HG02870 (cell line): ENCODE data around the gene LGALS4.
A peak's percentile ranks its signal among the peaks of the same experiment; 100 is the strongest.
"Not testable (repeated sequence)": the region's sequence is repeated elsewhere in the genome, so short reads cannot be mapped to it uniquely, and the experiment has no call there.

Experiments
- ATAC-seq: cut with Tn5 transposase; IDR thresholded peaks from one replicate; pipeline ENCODE4 v1.9.1; 2021; ENCODE audit warnings: mild to moderate bottlenecking, moderate library complexity; ENCODE audit not compliant: unreplicated experiment

The LGALS4 gene

GRCh38 chr19:38812841-38813320, at the start of gene LGALS4:
Gene LGALS4 (minus strand): TSS chr19:38812945. CDS start chr19:38812886, 59 bp downstream.
- no peak for ATAC-seq

GRCh38 chr19:38861368-38861767, 48.6 kb upstream of the LGALS4 start:
- ATAC-seq, result no peak

GRCh38 chr19:38859631-38860204, 47.0 kb upstream of the LGALS4 start:
- ATAC-seq, result not testable (repeated sequence)

GRCh38 chr19:38856813-38857212, 44.1 kb upstream of the LGALS4 start:
- no peak for ATAC-seq

GRCh38 chr19:38855751-38856150, 43.0 kb upstream of the LGALS4 start:
- not testable (repeated sequence) for ATAC-seq

- ATAC-seq, result not testable (repeated sequence)
Measured at GRCh38 chr19:38854961-38855360, 42.2 kb upstream of the LGALS4 start.

- no peak for ATAC-seq
Measured at GRCh38 chr19:38853214-38853613, 40.5 kb upstream of the LGALS4 start.

GRCh38 chr19:38852231-38853044, 39.7 kb upstream of the LGALS4 start:
- no peak for ATAC-seq

- ATAC-seq, result peak; percentile 18
Measured at GRCh38 chr19:38851622-38852230, 39.0 kb upstream of the LGALS4 start.

- no peak for ATAC-seq
Measured at GRCh38 chr19:38850976-38851621, 38.4 kb upstream of the LGALS4 start.

- peak; percentile 72 for ATAC-seq
Measured at GRCh38 chr19:38850436-38850975, 37.8 kb upstream of the LGALS4 start.

GRCh38 chr19:38849860-38850435, 37.2 kb upstream of the LGALS4 start, which contains the start of gene HNRNPL:
Gene HNRNPL (minus strand): TSS chr19:38849986. CDS start chr19:38849966, 20 bp downstream.
- peak; percentile 44 for ATAC-seq

- no peak for ATAC-seq
Measured at GRCh38 chr19:38849147-38849859, 36.6 kb upstream of the LGALS4 start.

GRCh38 chr19:38848299-38849146, 35.8 kb upstream of the LGALS4 start:
- no peak for ATAC-seq

GRCh38 chr19:38846097-38846496, 33.4 kb upstream of the LGALS4 start:
- no peak for ATAC-seq

GRCh38 chr19:38845374-38846024, 32.8 kb upstream of the LGALS4 start:
- no peak for ATAC-seq

GRCh38 chr19:38844093-38844686, 31.4 kb upstream of the LGALS4 start:
- ATAC-seq, result no peak

- no peak for ATAC-seq
Measured at GRCh38 chr19:38843175-38843758, 30.5 kb upstream of the LGALS4 start.
